ENCODE measurements around the gene NOL8.

DNA sequence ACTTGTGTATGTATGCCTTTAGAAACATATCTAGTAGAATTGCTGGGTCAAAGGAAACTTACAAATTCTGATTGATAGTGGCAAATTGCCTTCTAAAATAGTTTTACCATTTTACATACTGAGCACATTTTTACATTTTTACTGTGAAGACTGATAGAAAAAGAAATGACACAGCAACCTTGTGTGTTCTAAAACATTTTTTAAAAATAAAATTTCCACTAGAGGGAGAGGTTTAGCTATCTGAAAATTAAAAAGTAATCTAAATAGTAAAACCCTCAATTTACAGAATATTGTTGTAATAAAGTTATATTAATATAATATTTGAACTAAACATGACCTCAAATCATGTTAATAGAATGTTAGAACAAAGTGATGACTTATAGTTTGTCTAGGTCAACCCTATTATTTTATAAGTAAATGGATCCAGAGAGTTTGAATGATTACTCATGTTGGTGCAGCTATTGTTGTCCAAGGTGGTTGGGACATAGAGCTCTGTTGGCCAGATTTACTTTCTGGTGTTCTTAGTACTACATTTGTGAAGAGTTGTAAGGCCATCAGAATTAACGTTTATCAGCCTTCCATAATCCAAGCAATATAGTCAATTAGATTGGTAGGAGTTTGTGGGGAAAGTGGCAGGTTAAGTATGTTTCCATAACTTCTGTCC, 17.8 kb upstream of the NOL8 start:
- TF ChIP-seq FOXM1 (IDR thresholded peaks at IDR 0.05; ENCODE audit: borderline replicate concordance, low read depth) (no peak), RAD21 (IDR thresholded peaks at IDR 0.05; ENCODE audit: low read depth) (no peak), EP300 (IDR thresholded peaks at IDR 0.05; ENCODE audit: borderline replicate concordance) (no peak), NFIC (IDR thresholded peaks at IDR 0.05) (no peak)
- TF ChIP-seq, protein P1, sequence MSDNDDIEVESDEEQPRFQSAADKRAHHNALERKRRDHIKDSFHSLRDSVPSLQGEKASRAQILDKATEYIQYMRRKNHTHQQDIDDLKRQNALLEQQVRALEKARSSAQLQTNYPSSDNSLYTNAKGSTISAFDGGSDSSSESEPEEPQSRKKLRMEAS (IDR thresholded peaks at IDR 0.05), result no peak

Measured in Ishikawa (cell line).